RWPE2 (cell line): Measurements from ENCODE around the gene NAA38.
A peak's percentile ranks its signal among the peaks of the same experiment; 100 is the strongest.

Experiments
- ATAC-seq: fragments of 200-7000 bp; cut with Tn5 transposase; 3 replicates; pipeline ENCODE4 v1.9.1; 2021; ENCODE audit warnings: low read depth
- DNase-seq: peaks from one replicate; pipeline ENCODE4 v3.0.0-alpha.2; 2020; ENCODE audit warnings: low spot score
- H3K27ac ChIP-seq: fragments of 450-650 bp; 2 replicates; pipeline ENCODE4 v1.5.1; 2017; ENCODE audit warnings: mild to moderate bottlenecking; ENCODE audit not compliant: poor library complexity, severe bottlenecking
- H3K27me3 ChIP-seq: fragments of 250-450 bp; sonication (Bioruptor Pico); 2 replicates; pipeline ENCODE4 v1.5.1; 2021; ENCODE audit warnings: mild to moderate bottlenecking, moderate library complexity; ENCODE audit not compliant: insufficient read depth, poor library complexity, severe bottlenecking
- H3K36me3 ChIP-seq: fragments of 250-450 bp; sonication (Bioruptor Pico); 2 replicates; pipeline ENCODE4 v1.5.1; 2020; ENCODE audit warnings: low read depth, mild to moderate bottlenecking, moderate library complexity
- H3K4me1 ChIP-seq: fragments of 250-450 bp; sonication (Bioruptor Pico); 2 replicates; pipeline ENCODE4 v1.5.1; 2021; ENCODE audit warnings: mild to moderate bottlenecking, moderate library complexity; ENCODE audit not compliant: insufficient read depth, poor library complexity, severe bottlenecking
- H3K4me3 ChIP-seq: fragments of 250-450 bp; sonication (Bioruptor Pico); 2 replicates; pipeline ENCODE4 v1.5.1; 2021; ENCODE audit warnings: mild to moderate bottlenecking, moderate library complexity; ENCODE audit not compliant: severe bottlenecking
- H3K9me3 ChIP-seq: fragments of 250-450 bp; sonication (Bioruptor Pico); 2 replicates; pipeline ENCODE4 v1.5.1; 2021; ENCODE audit warnings: mild to moderate bottlenecking, moderate library complexity; ENCODE audit not compliant: severe bottlenecking
- CTCF ChIP-seq: fragments of 450-650 bp; IDR thresholded peaks from one replicate; pipeline ENCODE4 v1.5.1; 2017; ENCODE audit warnings: mild to moderate bottlenecking, moderate library complexity; ENCODE audit not compliant: poor library complexity, severe bottlenecking

The NAA38 gene

GRCh38 chr17:7856011-7856810 is 1.1 kb downstream of the NAA38 start:
- no peaks in the 10 kb centered on the region for H3K4me1 ChIP-seq
- H3K27ac ChIP-seq = peak overlapping the region; percentile 82
- H3K9me3 ChIP-seq = no peaks in the 10 kb centered on the region
- no peak for DNase-seq
- ATAC-seq = no peak; the same call in 2 of the 3 replicates
- no peak for TF ChIP-seq CTCF
- peak overlapping the region; percentile 59 for H3K4me3 ChIP-seq
- H3K27me3 ChIP-seq = no peaks in the 10 kb centered on the region
- H3K36me3 ChIP-seq = peaks cover 41% of the 10 kb centered on the region

- H3K4me1 ChIP-seq = no peaks in the 10 kb centered on the region
- H3K9me3 ChIP-seq = no peaks in the 10 kb centered on the region
- ATAC-seq = no peak
- H3K27ac ChIP-seq = peak overlapping the region; percentile 82
- H3K27me3 ChIP-seq = no peaks in the 10 kb centered on the region
- H3K36me3 ChIP-seq = peaks cover 46% of the 10 kb centered on the region
- DNase-seq = no peak
- no peak overlapping the region for H3K4me3 ChIP-seq
- no peak for TF ChIP-seq CTCF
Measured at GRCh38 chr17:7855660-7856010, 1.7 kb downstream of the NAA38 start.

- Histone ChIP-seq H3K27me3 (no peaks in the 10 kb centered on the region), H3K36me3 (peaks cover 46% of the 10 kb centered on the region), H3K27ac (peak within 1 kb of the TSS; percentile 82), H3K4me3 (peak within 1 kb of the TSS; percentile 59), H3K9me3 (no peaks in the 10 kb centered on the region), H3K4me1 (no peaks in the 10 kb centered on the region)
- ATAC-seq = no peak
- no peak for TF ChIP-seq CTCF
- DNase-seq = no peak
Measured at GRCh38 chr17:7854851-7855659, 2.3 kb downstream of the NAA38 start, which contains the start of gene TMEM88. Gene TMEM88 (plus strand): TSS chr17:7855066. CDS start chr17:7855075, 9 bp downstream.

GRCh38 chr17:7854078-7854777 is 3.1 kb downstream of the NAA38 start:
- Histone ChIP-seq H3K36me3 (peaks cover 49% of the 10 kb centered on the region), H3K27me3 (no peaks in the 10 kb centered on the region), H3K9me3 (no peaks in the 10 kb centered on the region), H3K27ac (no peak overlapping the region), H3K4me3 (no peak overlapping the region), H3K4me1 (no peaks in the 10 kb centered on the region)
- no peak for ATAC-seq
- DNase-seq = no peak
- TF ChIP-seq CTCF = no peak
